HCT116 (cell line): Measurements from ENCODE around the gene ERVFRD-1. TPM values are rescaled to one million over a fixed set of nuclear protein-coding genes. Genes with fewer than 3 reads are reported as not detected.

Experiments used
- ATAC-seq: fragments of 200-7000 bp; cut with Tn5 transposase; 2 replicates; pipeline ENCODE4 v1.9.1; 2020; ENCODE audit warnings: mild to moderate bottlenecking, moderate library complexity
- BruUV-seq: library from RNA; stranded (reverse); fragments of 400-500 nt; replicated peaks from 2 replicates; lab custom pipeline; 2021; lab: Mats Ljungman, UMichigan
- CTCF ChIA-PET: fragments of 300-600 bp; sonication (Branson Sonifier 250); formaldehyde crosslinking; loops from one replicate; lab custom pipeline; 2021; ENCODE audit warnings: antibody characterized with exemption; lab: Charles Lee
- POLR2A ChIA-PET: fragments of 300-600, 350-600 bp; sonication (Branson Sonifier 250); formaldehyde crosslinking; loops from one replicate; lab custom pipeline; 2021; ENCODE audit warnings: antibody characterized with exemption; lab: Charles Lee
- RAD21 ChIA-PET, 2 experiments: fragments of 300-600 bp; sonication (Branson Sonifier 250); formaldehyde crosslinking; loops; one replicate each; lab custom pipeline; 2023; ENCODE audit warnings: low total read pairs in 2 of 2; ENCODE audit not compliant: uncharacterized antibody in 2 of 2, unreplicated experiment in 2 of 2, low non-redundant PET in 1 of 2; lab: Charles Lee
- DNase-seq: peaks from one replicate; pipeline ENCODE4 v3.0.0-alpha.2; 2010; ENCODE audit warnings: low read depth, low spot score
- H2AFZ ChIP-seq: fragments of 200-600 bp; shearing (Covaris generic), sonication (generic); 2 replicates; pipeline ENCODE4 v1.6.1; 2017; ENCODE audit warnings: low read depth, mixed run types, mixed read lengths, antibody characterized with exemption, low read length; ENCODE audit not compliant: poor library complexity, severe bottlenecking
- H3K27ac ChIP-seq: 2 replicates; pipeline ENCODE4 v1.5.1; 2012; ENCODE audit warnings: low read depth, low read length
- H3K27me3 ChIP-seq: fragments of 200-600 bp; sonication (generic); 2 replicates; pipeline ENCODE4 v1.6.1; 2016; ENCODE audit warnings: mixed run types, low read length, mixed read lengths; ENCODE audit not compliant: insufficient read depth
- H3K36me3 ChIP-seq, 2 experiments: fragments of 200-500 bp in 1 of 2; fragments of 200-600 bp in 1 of 2; sonication (Bioruptor generic) in 1 of 2; sonication (generic) in 1 of 2; 2 replicates each; pipeline versions ENCODE4 v1.5.1 to v1.6.1; 2014 to 2016; ENCODE audit warnings: low read length in 2 of 2, inconsistent platforms in 1 of 2, mixed read lengths in 1 of 2, mixed run types in 1 of 2; ENCODE audit not compliant: insufficient read depth in 2 of 2, control insufficient read depth in 1 of 2
- H3K4me1 ChIP-seq, 2 experiments: fragments of 200-600 bp in 1 of 2; sonication (generic) in 1 of 2; 2 replicates each; pipeline versions ENCODE4 v1.5.1 to v1.6.1; 2012 to 2017; ENCODE audit warnings: low read length in 2 of 2, inconsistent platforms in 1 of 2, mild to moderate bottlenecking in 1 of 2, mixed read lengths in 1 of 2, mixed run types in 1 of 2, moderate library complexity in 1 of 2; ENCODE audit not compliant: insufficient read depth in 2 of 2, control insufficient read depth in 1 of 2
- H3K4me2 ChIP-seq: fragments of 200-600 bp; sonication (generic); 2 replicates; pipeline ENCODE4 v1.6.1; 2017; ENCODE audit warnings: mixed run types, low read length, mixed read lengths
- H3K4me3 ChIP-seq, 2 experiments: fragments of 200-600 bp in 1 of 2; sonication (generic) in 1 of 2; replicated peaks in 1 of 2; 2 replicates each; pipeline ENCODE4 v1.5.1; 2011 to 2016; ENCODE audit warnings: low read length in 2 of 2, control low read depth in 1 of 2, low read depth in 1 of 2, mild to moderate bottlenecking in 1 of 2, mixed read lengths in 1 of 2, mixed run types in 1 of 2
- H3K79me2 ChIP-seq: fragments of 200-600 bp; sonication (generic); 2 replicates; pipeline ENCODE4 v1.6.1; 2017; ENCODE audit warnings: mild to moderate bottlenecking, mixed run types, low read length, moderate library complexity, mixed read lengths; ENCODE audit not compliant: insufficient read depth
- H3K9ac ChIP-seq: fragments of 200-600 bp; sonication (generic); 2 replicates; pipeline ENCODE4 v1.6.1; 2016; ENCODE audit warnings: low read length, mixed read lengths
- H3K9me2 ChIP-seq: fragments of 200-600 bp; sonication (generic), shearing (Covaris generic); 2 replicates; pipeline ENCODE4 v1.6.1; 2017; ENCODE audit warnings: mixed run types, mild to moderate bottlenecking, moderate library complexity; ENCODE audit not compliant: insufficient read depth
- H3K9me3 ChIP-seq, 2 experiments: fragments of 200-500 bp in 1 of 2; fragments of 200-600 bp in 1 of 2; sonication (Bioruptor generic) in 1 of 2; sonication (generic) in 1 of 2; 2 replicates each; pipeline ENCODE4 v1.6.1; 2014 to 2017; ENCODE audit warnings: low read length in 2 of 2, mixed read lengths in 2 of 2, inconsistent platforms in 1 of 2, low read depth in 1 of 2, mild to moderate bottlenecking in 1 of 2, mixed run types in 1 of 2, moderate library complexity in 1 of 2; ENCODE audit not compliant: control insufficient read depth in 1 of 2, insufficient read depth in 1 of 2
- H4K20me1 ChIP-seq: fragments of 200-600 bp; sonication (generic), shearing (Covaris generic); 2 replicates; pipeline ENCODE4 v1.6.1; 2017; ENCODE audit warnings: mixed run types, mild to moderate bottlenecking, moderate library complexity; ENCODE audit not compliant: insufficient read depth
- ATF3 ChIP-seq: IDR thresholded peaks from 2 replicates; pipeline ENCODE4 v1.6.1; 2012
- CBX3 ChIP-seq: IDR thresholded peaks from 2 replicates; pipeline ENCODE4 v1.6.1; 2012; ENCODE audit warnings: low read depth
- CTCF ChIP-seq, 3 experiments: fragments of 200-600 bp in 1 of 3; sonication (generic) in 1 of 3; IDR thresholded peaks in 2 of 3; conservative IDR thresholded peaks in 1 of 3; 2 replicates each; pipeline ENCODE4 v1.5.1; 2012 to 2017; ENCODE audit warnings: low read depth in 2 of 3, low read length in 2 of 3, antibody characterized with exemption in 1 of 3, borderline replicate concordance in 1 of 3, control low read depth in 1 of 3, mild to moderate bottlenecking in 1 of 3, mixed read lengths in 1 of 3, mixed run types in 1 of 3, moderate library complexity in 1 of 3; ENCODE audit not compliant: insufficient read depth in 1 of 3
- EGR1 ChIP-seq: IDR thresholded peaks from 2 replicates; pipeline ENCODE4 v1.6.1; 2012; ENCODE audit warnings: low read depth
- ELF1 ChIP-seq: IDR thresholded peaks from 2 replicates; pipeline ENCODE4 v1.6.1; 2012; ENCODE audit warnings: low read depth, borderline replicate concordance
- EZH2 ChIP-seq: fragments of 200-600 bp; sonication (generic); IDR thresholded peaks from 2 replicates; pipeline ENCODE4 v1.6.1; 2017; ENCODE audit warnings: antibody characterized with exemption, mixed run types
- FOSL1 ChIP-seq: IDR thresholded peaks from 2 replicates; pipeline ENCODE4 v1.6.1; 2012; ENCODE audit warnings: low read depth
- JUND ChIP-seq: IDR thresholded peaks from 2 replicates; pipeline ENCODE4 v1.6.1; 2012
- MAX ChIP-seq: IDR thresholded peaks from 2 replicates; pipeline ENCODE4 v1.6.1; 2012
- POLR2A ChIP-seq: IDR thresholded peaks from 2 replicates; pipeline ENCODE4 v1.7.0; 2011; ENCODE audit warnings: borderline replicate concordance; ENCODE audit not compliant: insufficient read depth, insufficient read length; ENCODE audit errors: extremely low read depth
- POLR2AphosphoS5 ChIP-seq: IDR thresholded peaks from 2 replicates; pipeline ENCODE4 v1.6.1; 2011; ENCODE audit warnings: mild to moderate bottlenecking, low read depth, low read length, moderate library complexity
- RAD21 ChIP-seq: IDR thresholded peaks from 2 replicates; pipeline ENCODE4 v1.6.1; 2012; ENCODE audit warnings: low read depth, mild to moderate bottlenecking
- REST ChIP-seq: IDR thresholded peaks from 2 replicates; pipeline ENCODE4 v1.6.1; 2012; ENCODE audit warnings: low read depth
- TCF7L2 ChIP-seq: IDR thresholded peaks from 2 replicates; pipeline ENCODE4 v1.7.0; 2011; ENCODE audit warnings: borderline replicate concordance, inconsistent platforms; ENCODE audit not compliant: insufficient read depth, insufficient read length; ENCODE audit errors: extremely low read depth
- YY1 ChIP-seq: IDR thresholded peaks from 2 replicates; pipeline ENCODE4 v1.6.1; 2011; ENCODE audit warnings: low read length, low read depth, moderate library complexity, mild to moderate bottlenecking; ENCODE audit not compliant: insufficient replicate concordance; ENCODE audit errors: extremely low read depth
- ZFX ChIP-seq: fragments of 450-650 bp; IDR thresholded peaks from 2 replicates; pipeline ENCODE4 v1.6.1; 2017
- ZNF274 ChIP-seq: fragments of 200-500 bp; sonication (Bioruptor generic); IDR thresholded peaks from 2 replicates; pipeline ENCODE4 v1.6.1; 2014; ENCODE audit warnings: mild to moderate bottlenecking, low read depth, low read length, inconsistent platforms
- intact Hi-C: fragments of 100-400 bp; cut with micrococcal nuclease; formaldehyde crosslinking; loops from 2 replicates; pipeline ENCODE4 v1.10.0; 2022
- total RNA-seq: library from RNA; stranded (reverse); gene quantifications from one replicate; pipeline ENCODE4 v1.2.1, GENCODE V29; 2021; ENCODE audit not compliant: unreplicated experiment

Gene ERVFRD-1
- total RNA-seq, 1 experiment from 2014 or later: not detected

GRCh38 chr6:11113038-11113437 is 1.5 kb upstream of the ERVFRD-1 start (continued):
- TF ChIP-seq ATF3 (no peak), CBX3 (no peak)

- BruUV-seq: no TSS peak
- intact Hi-C loops: no loop called here
- Histone ChIP-seq H3K4me2 (no peak overlapping the region), H3K79me2 (peaks cover 94% of the 10 kb centered on the region), H3K36me3 (no peaks in the 10 kb centered on the region), H3K27me3 (no peaks in the 10 kb centered on the region), H3K4me1 (peaks cover 0 to 18% of the 10 kb centered on the region in 2 experiments; a peak in 2 of 4 replicates), H3K4me3 (no peak overlapping the region), H4K20me1 (0 out of 2 replicates have a peak, but pooled peaks cover 3% of the 10 kb centered on the region), H3K9me3 (no peaks in the 10 kb centered on the region), H2AFZ (no peak overlapping the region), H3K27ac (no peak overlapping the region), H3K9me2 (no peaks in the 10 kb centered on the region), H3K9ac (no peak overlapping the region)
- DNase-seq (no peak), ATAC-seq (no peak)
- ChIA-PET POLR2A (no interaction called here), CTCF (no interaction called here), RAD21 (no interaction called here)
- no peak for TF ChIP-seq CBX3
- no peak for TF ChIP-seq ZFX
- no peak for TF ChIP-seq FOSL1
- TF ChIP-seq RAD21: no peak
- TF ChIP-seq TCF7L2: no peak
- TF ChIP-seq POLR2AphosphoS5: no peak
- no peak for TF ChIP-seq EGR1
- no peak for TF ChIP-seq MAX
- no peak for TF ChIP-seq ATF3
- TF ChIP-seq REST: no peak
- no peak for TF ChIP-seq JUND
- no peak for TF ChIP-seq POLR2A
- TF ChIP-seq ELF1: no peak
- no peak for TF ChIP-seq ZNF274
- TF ChIP-seq YY1: no peak
- TF ChIP-seq CTCF (IDR thresholded peaks at IDR 0.05 in 2 of 3, conservative IDR thresholded peaks at IDR 0.05 in 1 of 3; ENCODE audit: borderline replicate concordance in 1 of 3, insufficient read depth in 1 of 3, low read depth in 2 of 3, low read length in 2 of 3): no peak
- TF ChIP-seq EZH2: no peak
Measured at GRCh38 chr6:11111769-11112437, 378 bp upstream of the ERVFRD-1 start.
